ENCODE data around the gene PMF1.

- TF ChIP-seq CTCF (IDR thresholded peaks at IDR 0.05; ENCODE audit: insufficient read depth, low read length) = no peak
- TF ChIP-seq, protein P1, sequence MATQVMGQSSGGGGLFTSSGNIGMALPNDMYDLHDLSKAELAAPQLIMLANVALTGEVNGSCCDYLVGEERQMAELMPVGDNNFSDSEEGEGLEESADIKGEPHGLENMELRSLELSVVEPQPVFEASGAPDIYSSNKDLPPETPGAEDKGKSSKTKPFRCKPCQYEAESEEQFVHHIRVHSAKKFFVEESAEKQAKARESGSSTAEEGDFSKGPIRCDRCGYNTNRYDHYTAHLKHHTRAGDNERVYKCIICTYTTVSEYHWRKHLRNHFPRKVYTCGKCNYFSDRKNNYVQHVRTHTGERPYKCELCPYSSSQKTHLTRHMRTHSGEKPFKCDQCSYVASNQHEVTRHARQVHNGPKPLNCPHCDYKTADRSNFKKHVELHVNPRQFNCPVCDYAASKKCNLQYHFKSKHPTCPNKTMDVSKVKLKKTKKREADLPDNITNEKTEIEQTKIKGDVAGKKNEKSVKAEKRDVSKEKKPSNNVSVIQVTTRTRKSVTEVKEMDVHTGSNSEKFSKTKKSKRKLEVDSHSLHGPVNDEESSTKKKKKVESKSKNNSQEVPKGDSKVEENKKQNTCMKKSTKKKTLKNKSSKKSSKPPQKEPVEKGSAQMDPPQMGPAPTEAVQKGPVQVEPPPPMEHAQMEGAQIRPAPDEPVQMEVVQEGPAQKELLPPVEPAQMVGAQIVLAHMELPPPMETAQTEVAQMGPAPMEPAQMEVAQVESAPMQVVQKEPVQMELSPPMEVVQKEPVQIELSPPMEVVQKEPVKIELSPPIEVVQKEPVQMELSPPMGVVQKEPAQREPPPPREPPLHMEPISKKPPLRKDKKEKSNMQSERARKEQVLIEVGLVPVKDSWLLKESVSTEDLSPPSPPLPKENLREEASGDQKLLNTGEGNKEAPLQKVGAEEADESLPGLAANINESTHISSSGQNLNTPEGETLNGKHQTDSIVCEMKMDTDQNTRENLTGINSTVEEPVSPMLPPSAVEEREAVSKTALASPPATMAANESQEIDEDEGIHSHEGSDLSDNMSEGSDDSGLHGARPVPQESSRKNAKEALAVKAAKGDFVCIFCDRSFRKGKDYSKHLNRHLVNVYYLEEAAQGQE (IDR thresholded peaks at IDR 0.05; ENCODE audit: insufficient replicate concordance, low read depth) = no peak
Measured at GRCh38 chr1:156266051-156266450, 53.2 kb downstream of the PMF1 start.

All from HL-60 (cell line).